LNCAP (cell line): ENCODE results near the gene ERC1.

Experiments
- CTCF ChIP-seq: fragments of 450-650 bp; IDR thresholded peaks from 2 replicates; pipeline ENCODE4 v1.5.1; 2017; ENCODE audit warnings: mild to moderate bottlenecking

ERC1 gene

GRCh38 chr12:951176-951575 lies 39.8 kb upstream of the ERC1 start:
- no peak for TF ChIP-seq CTCF

GRCh38 chr12:953776-954175 lies 37.2 kb upstream of the ERC1 start:
- TF ChIP-seq CTCF: no peak

- no peak for TF ChIP-seq CTCF
Observed at GRCh38 chr12:954741-955140, 36.3 kb upstream of the ERC1 start.

- TF ChIP-seq CTCF: no peak
Observed at GRCh38 chr12:955939-956338, 35.1 kb upstream of the ERC1 start.

GRCh38 chr12:958588-959123 lies 32.4 kb upstream of the ERC1 start:
- TF ChIP-seq CTCF: no peak

- no peak for TF ChIP-seq CTCF
Observed at GRCh38 chr12:966724-967123, 24.3 kb upstream of the ERC1 start.

- TF ChIP-seq CTCF: no peak
Observed at GRCh38 chr12:967641-968040, 23.4 kb upstream of the ERC1 start.

GRCh38 chr12:968545-968944 lies 22.5 kb upstream of the ERC1 start:
- TF ChIP-seq CTCF: no peak
